Neural cell (in vitro differentiated cells): ENCODE data around the gene VWA1. TPM values are rescaled to one million over a fixed set of nuclear protein-coding genes. Genes with fewer than 3 reads are reported as not detected.

Experiments used
- H2AFZ ChIP-seq: fragments of 200-600, 300-800 bp; sonication (generic), shearing (Covaris generic); 2 replicates; pipeline ENCODE4 v1.6.0; 2014; ENCODE audit warnings: low read depth, mild to moderate bottlenecking, antibody characterized with exemption, low read length, moderate library complexity
- H3F3A ChIP-seq: fragments of 200-600 bp; shearing (Covaris generic); 2 replicates; pipeline ENCODE4 v1.6.1; 2016; ENCODE audit warnings: mild to moderate bottlenecking, moderate library complexity, mixed read lengths, antibody characterized with exemption, low read length; ENCODE audit not compliant: insufficient read depth, poor library complexity, severe bottlenecking
- H3K27ac ChIP-seq: fragments of 200-600, 300-800 bp; sonication (generic), shearing (Covaris generic); 2 replicates; pipeline ENCODE4 v1.5.1; 2014; ENCODE audit warnings: mild to moderate bottlenecking, low read length, moderate library complexity
- H3K27me3 ChIP-seq: fragments of 300-800, 200-600 bp; sonication (generic), shearing (Covaris generic); 2 replicates; pipeline ENCODE4 v1.6.0; 2014; ENCODE audit warnings: mild to moderate bottlenecking, low read depth, low read length, moderate library complexity; ENCODE audit not compliant: insufficient read depth
- H3K36me3 ChIP-seq: fragments of 300-800, 200-600 bp; sonication (generic), shearing (Covaris generic); 2 replicates; pipeline ENCODE4 v1.5.1; 2014; ENCODE audit warnings: mild to moderate bottlenecking, antibody characterized with exemption, low read length, moderate library complexity; ENCODE audit not compliant: insufficient read depth
- H3K4me2 ChIP-seq: fragments of 300-800, 200-600 bp; sonication (generic), shearing (Covaris generic); 2 replicates; pipeline ENCODE4 v1.6.0; 2014; ENCODE audit warnings: mild to moderate bottlenecking, low read length
- H3K4me3 ChIP-seq: fragments of 300-800, 200-600 bp; sonication (generic), shearing (Covaris generic); 2 replicates; pipeline ENCODE4 v1.5.1; 2014; ENCODE audit warnings: mild to moderate bottlenecking, low read length, moderate library complexity
- H3K79me2 ChIP-seq: fragments of 200-600 bp; shearing (Covaris generic); replicated peaks from 2 replicates; pipeline ENCODE4 v1.6.0; 2014; ENCODE audit warnings: mild to moderate bottlenecking, low read length, moderate library complexity; ENCODE audit not compliant: insufficient read depth
- H3K9ac ChIP-seq: fragments of 300-800, 200-600 bp; sonication (generic), shearing (Covaris generic); 2 replicates; pipeline ENCODE4 v1.6.1; 2016; ENCODE audit warnings: mild to moderate bottlenecking, low read length, mixed read lengths
- H3K9me2 ChIP-seq: fragments of 200-600 bp; shearing (Covaris generic); 2 replicates; pipeline ENCODE4 v1.6.1; 2016; ENCODE audit warnings: mild to moderate bottlenecking, low read length, mixed read lengths; ENCODE audit not compliant: insufficient read depth
- H3K9me3 ChIP-seq: fragments of 200-600, 300-800 bp; sonication (generic), shearing (Covaris generic); 2 replicates; pipeline ENCODE4 v1.6.1; 2016; ENCODE audit warnings: mild to moderate bottlenecking, mixed run types, low read length, moderate library complexity, mixed read lengths
- H4K20me1 ChIP-seq: fragments of 200-600 bp; shearing (Covaris generic); 2 replicates; pipeline ENCODE4 v1.6.1; 2016; ENCODE audit warnings: mild to moderate bottlenecking, mixed run types; ENCODE audit not compliant: insufficient read depth
- EP300 ChIP-seq: fragments of 450-650 bp; conservative IDR thresholded peaks from 2 replicates; pipeline ENCODE4 v1.6.1; 2014; ENCODE audit warnings: antibody characterized with exemption, mild to moderate bottlenecking, moderate library complexity; ENCODE audit not compliant: poor library complexity, severe bottlenecking
- EZH2 ChIP-seq: fragments of 200-600, 300-800 bp; shearing (Covaris generic), sonication (generic); IDR thresholded peaks from 2 replicates; pipeline ENCODE4 v1.6.1; 2014; ENCODE audit warnings: antibody characterized with exemption, low read length, borderline replicate concordance, mild to moderate bottlenecking; ENCODE audit not compliant: insufficient read depth, poor library complexity, severe bottlenecking
- MXI1 ChIP-seq: fragments of 450-650 bp; conservative IDR thresholded peaks from 2 replicates; pipeline ENCODE4 v1.6.1; 2014; ENCODE audit warnings: antibody characterized with exemption, mild to moderate bottlenecking; ENCODE audit not compliant: poor library complexity, severe bottlenecking
- POLR2AphosphoS5 ChIP-seq: IDR thresholded peaks from 2 replicates; pipeline ENCODE4 v1.6.1; 2012
- RAD21 ChIP-seq: fragments of 450-650 bp; conservative IDR thresholded peaks from 2 replicates; pipeline ENCODE4 v1.6.1; 2014; ENCODE audit warnings: antibody characterized with exemption, mild to moderate bottlenecking, moderate library complexity
- SMC3 ChIP-seq: fragments of 450-650 bp; conservative IDR thresholded peaks from 2 replicates; pipeline ENCODE4 v1.6.1; 2014; ENCODE audit warnings: antibody characterized with exemption, mild to moderate bottlenecking, moderate library complexity; ENCODE audit not compliant: poor library complexity
- TAF1 ChIP-seq: IDR thresholded peaks from 2 replicates; pipeline ENCODE4 v1.6.1; 2012; ENCODE audit warnings: low read depth
- polyA plus RNA-seq: library from polyadenylated mRNA; depleted of rRNA; stranded (reverse); fragments of >200 nt; gene quantifications from 2 replicates; pipeline ENCODE4 v1.2.3, GENCODE V29; 2014
- TF ChIP-seq, protein P1 (sequence below): IDR thresholded peaks from 2 replicates; pipeline ENCODE4 v1.6.1; 2012; ENCODE audit warnings: borderline replicate concordance
- TF ChIP-seq, protein P2 (sequence below): fragments of 450-650 bp; IDR thresholded peaks from 2 replicates; pipeline ENCODE4 v1.5.1; 2014; ENCODE audit warnings: antibody characterized with exemption, mild to moderate bottlenecking, moderate library complexity; ENCODE audit not compliant: poor library complexity, severe bottlenecking

Gene VWA1
- polyA plus RNA-seq, 1 donor from 2014 or later: 0.88 TPM

DNA sequence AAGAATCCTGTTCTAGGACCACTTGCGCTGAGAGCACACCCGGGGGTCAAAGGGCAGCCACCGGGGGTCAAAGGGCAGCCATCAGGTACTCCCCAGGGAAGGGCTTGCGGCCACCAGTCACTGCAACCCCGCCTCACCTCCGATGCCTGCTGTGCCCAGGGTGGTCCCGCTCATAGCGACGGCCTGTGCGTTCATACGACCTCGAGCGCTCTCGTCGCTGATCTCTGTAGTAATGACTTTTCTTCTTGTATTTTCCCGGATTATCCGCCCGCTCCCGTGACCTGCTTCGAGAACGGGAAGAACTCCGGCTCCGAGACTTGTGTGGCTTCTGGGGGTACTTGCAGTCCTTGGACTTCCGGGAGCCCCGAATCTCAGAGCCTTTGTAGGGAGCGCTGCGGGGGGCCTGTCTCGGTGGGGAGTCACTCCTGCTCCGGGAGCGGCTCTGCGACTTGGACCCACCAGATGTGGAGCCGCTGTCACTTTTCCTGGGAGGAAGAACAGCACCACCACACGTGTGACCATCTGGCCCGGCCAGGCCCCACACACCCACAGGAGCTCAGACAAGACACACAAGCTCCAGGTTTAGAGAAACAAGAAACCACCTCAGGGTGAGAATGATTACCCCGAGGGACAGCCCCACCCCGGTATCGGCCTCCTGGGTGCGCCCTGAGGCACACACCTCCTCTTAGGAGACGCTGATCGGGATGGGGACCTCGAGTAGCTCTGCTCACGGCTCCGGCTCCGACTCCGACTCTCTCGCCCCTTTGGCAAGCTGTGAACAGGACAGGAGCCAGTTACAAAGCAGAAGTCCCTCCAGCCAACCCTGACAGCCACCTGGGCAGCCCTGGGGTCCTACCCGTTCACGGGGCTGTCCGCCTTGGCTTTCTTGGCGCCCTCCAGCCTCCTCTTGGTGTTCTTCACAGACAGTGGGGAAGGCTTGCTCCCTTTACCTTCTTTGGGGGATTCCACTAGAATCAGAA is 48.1 kb upstream of the VWA1 start:
- no peak overlapping the region for H3K27ac ChIP-seq
- H3K27me3 ChIP-seq: no peaks in the 10 kb centered on the region
- no peak overlapping the region for H3K4me3 ChIP-seq
- no peaks in the 10 kb centered on the region for H3K9me2 ChIP-seq
- H3K9me3 ChIP-seq: no peaks in the 10 kb centered on the region
- TF ChIP-seq TAF1 (no peak), EP300 (no peak), RAD21 (no peak), EZH2 (no peak), SMC3 (no peak), MXI1 (no peak), POLR2AphosphoS5 (no peak)
- TF ChIP-seq, protein P1, sequence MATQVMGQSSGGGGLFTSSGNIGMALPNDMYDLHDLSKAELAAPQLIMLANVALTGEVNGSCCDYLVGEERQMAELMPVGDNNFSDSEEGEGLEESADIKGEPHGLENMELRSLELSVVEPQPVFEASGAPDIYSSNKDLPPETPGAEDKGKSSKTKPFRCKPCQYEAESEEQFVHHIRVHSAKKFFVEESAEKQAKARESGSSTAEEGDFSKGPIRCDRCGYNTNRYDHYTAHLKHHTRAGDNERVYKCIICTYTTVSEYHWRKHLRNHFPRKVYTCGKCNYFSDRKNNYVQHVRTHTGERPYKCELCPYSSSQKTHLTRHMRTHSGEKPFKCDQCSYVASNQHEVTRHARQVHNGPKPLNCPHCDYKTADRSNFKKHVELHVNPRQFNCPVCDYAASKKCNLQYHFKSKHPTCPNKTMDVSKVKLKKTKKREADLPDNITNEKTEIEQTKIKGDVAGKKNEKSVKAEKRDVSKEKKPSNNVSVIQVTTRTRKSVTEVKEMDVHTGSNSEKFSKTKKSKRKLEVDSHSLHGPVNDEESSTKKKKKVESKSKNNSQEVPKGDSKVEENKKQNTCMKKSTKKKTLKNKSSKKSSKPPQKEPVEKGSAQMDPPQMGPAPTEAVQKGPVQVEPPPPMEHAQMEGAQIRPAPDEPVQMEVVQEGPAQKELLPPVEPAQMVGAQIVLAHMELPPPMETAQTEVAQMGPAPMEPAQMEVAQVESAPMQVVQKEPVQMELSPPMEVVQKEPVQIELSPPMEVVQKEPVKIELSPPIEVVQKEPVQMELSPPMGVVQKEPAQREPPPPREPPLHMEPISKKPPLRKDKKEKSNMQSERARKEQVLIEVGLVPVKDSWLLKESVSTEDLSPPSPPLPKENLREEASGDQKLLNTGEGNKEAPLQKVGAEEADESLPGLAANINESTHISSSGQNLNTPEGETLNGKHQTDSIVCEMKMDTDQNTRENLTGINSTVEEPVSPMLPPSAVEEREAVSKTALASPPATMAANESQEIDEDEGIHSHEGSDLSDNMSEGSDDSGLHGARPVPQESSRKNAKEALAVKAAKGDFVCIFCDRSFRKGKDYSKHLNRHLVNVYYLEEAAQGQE: no peak
- TF ChIP-seq, protein P2, sequence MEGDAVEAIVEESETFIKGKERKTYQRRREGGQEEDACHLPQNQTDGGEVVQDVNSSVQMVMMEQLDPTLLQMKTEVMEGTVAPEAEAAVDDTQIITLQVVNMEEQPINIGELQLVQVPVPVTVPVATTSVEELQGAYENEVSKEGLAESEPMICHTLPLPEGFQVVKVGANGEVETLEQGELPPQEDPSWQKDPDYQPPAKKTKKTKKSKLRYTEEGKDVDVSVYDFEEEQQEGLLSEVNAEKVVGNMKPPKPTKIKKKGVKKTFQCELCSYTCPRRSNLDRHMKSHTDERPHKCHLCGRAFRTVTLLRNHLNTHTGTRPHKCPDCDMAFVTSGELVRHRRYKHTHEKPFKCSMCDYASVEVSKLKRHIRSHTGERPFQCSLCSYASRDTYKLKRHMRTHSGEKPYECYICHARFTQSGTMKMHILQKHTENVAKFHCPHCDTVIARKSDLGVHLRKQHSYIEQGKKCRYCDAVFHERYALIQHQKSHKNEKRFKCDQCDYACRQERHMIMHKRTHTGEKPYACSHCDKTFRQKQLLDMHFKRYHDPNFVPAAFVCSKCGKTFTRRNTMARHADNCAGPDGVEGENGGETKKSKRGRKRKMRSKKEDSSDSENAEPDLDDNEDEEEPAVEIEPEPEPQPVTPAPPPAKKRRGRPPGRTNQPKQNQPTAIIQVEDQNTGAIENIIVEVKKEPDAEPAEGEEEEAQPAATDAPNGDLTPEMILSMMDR: no peak
- H3K79me2 ChIP-seq: no peaks in the 10 kb centered on the region
- H3K9ac ChIP-seq: no peak overlapping the region
- no peaks in the 10 kb centered on the region for H3K36me3 ChIP-seq
- H4K20me1 ChIP-seq: no peaks in the 10 kb centered on the region
- no peaks in the 10 kb centered on the region for H3F3A ChIP-seq
- no peak overlapping the region for H2AFZ ChIP-seq
- H3K4me2 ChIP-seq: no peak overlapping the region

DNA sequence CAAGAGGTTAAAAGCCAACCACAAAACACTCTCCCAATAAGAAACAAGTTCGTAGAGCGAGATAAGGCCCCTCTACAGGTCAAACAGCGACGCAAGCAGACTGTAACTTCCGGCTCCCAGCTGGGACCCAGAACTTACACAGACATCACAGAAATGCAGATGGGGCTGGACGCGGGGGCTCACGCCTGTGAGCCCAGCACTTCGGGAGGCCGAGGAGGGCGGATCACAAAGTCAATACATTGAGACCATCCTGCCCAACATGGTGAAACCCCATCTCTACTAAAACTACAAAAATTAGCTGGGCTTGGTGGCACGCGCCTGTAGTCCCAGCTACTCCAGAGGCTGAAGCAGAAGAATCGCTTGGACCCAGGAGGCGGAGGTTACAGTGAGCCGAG is 47.4 kb upstream of the VWA1 start:
- Histone ChIP-seq H3K9me3 (no peaks in the 10 kb centered on the region), H3K4me2 (no peak overlapping the region), H3K4me3 (no peak overlapping the region), H2AFZ (no peak overlapping the region), H3F3A (no peaks in the 10 kb centered on the region), H4K20me1 (no peaks in the 10 kb centered on the region), H3K36me3 (no peaks in the 10 kb centered on the region), H3K9me2 (no peaks in the 10 kb centered on the region), H3K27me3 (no peaks in the 10 kb centered on the region), H3K9ac (no peak overlapping the region), H3K79me2 (peaks cover 3% of the 10 kb centered on the region), H3K27ac (no peak overlapping the region)
- TF ChIP-seq, protein P1: no peak
- no peak for TF ChIP-seq EP300
- no peak for TF ChIP-seq SMC3
- TF ChIP-seq RAD21: no peak
- no peak for TF ChIP-seq MXI1
- TF ChIP-seq EZH2: no peak
- TF ChIP-seq, protein P2: no peak
- TF ChIP-seq POLR2AphosphoS5: no peak
- TF ChIP-seq TAF1: no peak
